ENCODE data around the gene NFYC. TPM values are rescaled to one million over a fixed set of nuclear protein-coding genes. Genes with fewer than 3 reads are reported as not detected.

The NFYC gene
- total and polyA plus RNA-seq, 2 of the 8 experiments (the other 6 are each of a cell fraction or from before 2014, with no cell fraction given), result 54.1 to 124 TPM

- H3K23me2 ChIP-seq (ENCODE audit: low read depth, low read length), result no peaks in the 10 kb centered on the region
- H2BK15ac ChIP-seq (ENCODE audit: low read length), result no peak overlapping the region
- H3K4ac ChIP-seq (replicated peaks; ENCODE audit: insufficient read length, low read depth, low read length), result no peak overlapping the region
- H2BK20ac ChIP-seq (ENCODE audit: low read length), result no peak overlapping the region
- no peaks in the 10 kb centered on the region; a peak in 1 of 7 replicates for H3K27me3 ChIP-seq (replicated peaks in 1 of 4; ENCODE audit: control insufficient read depth in 3 of 4, extremely low read depth in 1 of 4, insufficient read depth in 3 of 4, low read length in 3 of 4)
- DNase-seq (ENCODE audit: low read depth in 1 of 2, low spot score in 2 of 2), result no peak
- H3K79me1 ChIP-seq (ENCODE audit: low read depth, low read length), result no peaks in the 10 kb centered on the region
- H3K14ac ChIP-seq (ENCODE audit: insufficient read length), result no peak overlapping the region
- H3K79me2 ChIP-seq (ENCODE audit: control insufficient read depth in 1 of 2, insufficient read depth in 2 of 2, low read length in 2 of 2), result no peaks in the 10 kb centered on the region
- no peak overlapping the region for H3K9ac ChIP-seq (replicated peaks in 1 of 4; ENCODE audit: extremely low read depth in 1 of 4, low read depth in 3 of 4, low read length in 3 of 4)
- H2BK120ac ChIP-seq (replicated peaks; ENCODE audit: low read depth, low read length), result no peak overlapping the region
- CTCF ChIA-PET (ENCODE audit: partially characterized antibody), result interaction anchor here (0.7 to 2.5 kb wide), 8 partner anchors 8 to 393 kb away, joined by 3 to 7 read pairs (median 3); no protein-coding TSS in a partner anchor
- 90% methylated on average over 5 of the region's 5 CpGs; no CpG with 5 or more reads in 1 of the 2 experiments for WGBS, 2 experiments (ENCODE audit: extremely low coverage in 1 of 2, insufficient coverage in 1 of 2, insufficient read length in 1 of 2, insufficient replicate concordance in 2 of 2, low coverage in 1 of 2, low lambda C conversion rate in 2 of 2, missing lambda C conversion rate in 1 of 2)
- no peak overlapping the region for H3K27ac ChIP-seq (ENCODE audit: low read depth, low read length)
- H4K5ac ChIP-seq (ENCODE audit: insufficient read length, low read depth, low read length), result no peak overlapping the region
- H3K9me3 ChIP-seq (ENCODE audit: insufficient read depth in 2 of 2, low read depth in 1 of 2, low read length in 1 of 2), result no peaks in the 10 kb centered on the region
- H3K4me3 ChIP-seq (ENCODE audit: extremely low read depth in 1 of 4, insufficient read depth in 2 of 4, low read depth in 3 of 4, low read length in 4 of 4), result no peak overlapping the region
- H3K23ac ChIP-seq (ENCODE audit: insufficient read length), result no peak overlapping the region
- no peak overlapping the region for H2BK12ac ChIP-seq (ENCODE audit: low read depth, low read length)
- no peaks in the 10 kb centered on the region for H3K36me3 ChIP-seq (ENCODE audit: control insufficient read depth in 2 of 4, insufficient read depth in 4 of 4, low read length in 3 of 4)
- no peak overlapping the region for H3K56ac ChIP-seq (replicated peaks; ENCODE audit: insufficient read length, low read depth, low read length)
- peaks cover 0 to 2% (median 0%) of the 10 kb centered on the region in 4 experiments; a peak in 1 of 7 replicates for H3K4me1 ChIP-seq (replicated peaks in 1 of 4; ENCODE audit: control insufficient read depth in 3 of 4, insufficient read depth in 4 of 4, low read length in 3 of 4)
- H4K91ac ChIP-seq (replicated peaks; ENCODE audit: insufficient read length, low read length), result no peak overlapping the region
- H4K8ac ChIP-seq (ENCODE audit: extremely low read depth, insufficient read depth, low read length), result no peak overlapping the region
- FAIRE-seq, result no peak
- POLR2A ChIA-PET (ENCODE audit: partially characterized antibody), result no interaction called here
- H2AK5ac ChIP-seq (ENCODE audit: low read depth, low read length), result no peak overlapping the region
- H2BK5ac ChIP-seq (ENCODE audit: low read depth, low read length), result no peak overlapping the region
- no peaks in the 10 kb centered on the region for H4K20me1 ChIP-seq (replicated peaks in 1 of 2; ENCODE audit: control insufficient read depth in 1 of 2, insufficient read depth in 2 of 2, low read length in 2 of 2)
- no peak overlapping the region for H2AFZ ChIP-seq (ENCODE audit: low read length)
- H3K4me2 ChIP-seq (ENCODE audit: insufficient read depth in 1 of 2, low read depth in 2 of 2, low read length in 2 of 2), result no peak overlapping the region
- TF ChIP-seq SIN3A (conservative IDR thresholded peaks at IDR 0.05 in 1 of 2, IDR thresholded peaks at IDR 0.05 in 1 of 2; ENCODE audit: low read depth in 1 of 2, low read length in 2 of 2), result no peak
- TF ChIP-seq YY1 (IDR thresholded peaks at IDR 0.05; ENCODE audit: low read depth, low read length), result no peak
- TF ChIP-seq PHF8 (conservative IDR thresholded peaks at IDR 0.05; ENCODE audit: low read depth, low read length), result no peak
- no peak for TF ChIP-seq SP4 (IDR thresholded peaks at IDR 0.05; ENCODE audit: low read length)
- no peak for TF ChIP-seq KDM5A (IDR thresholded peaks at IDR 0.05; ENCODE audit: low read length)
- TF ChIP-seq EGR1 (IDR thresholded peaks at IDR 0.05; ENCODE audit: borderline replicate concordance, low read depth, low read length), result no peak
- no peak for TF ChIP-seq CBX8 (IDR thresholded peaks at IDR 0.05; ENCODE audit: borderline replicate concordance, low read depth, low read length)
- no peak overlapping the region for H3K18ac ChIP-seq (ENCODE audit: extremely low read depth, low read length)
Measured at GRCh38 chr1:40810927-40811326, 119.4 kb downstream of the NFYC start.
